Lower leg skin (tissue), 3 donors: ENCODE results near the gene HOXC4.

ENCODE experiments used
- POLR2A ChIP-seq, 2 donors: fragments of 450-650 bp; IDR thresholded peaks; one replicate each; pipeline ENCODE4 v1.6.1; 2016 to 2017; ENCODE audit warnings: antibody characterized with exemption in 2 of 2, mild to moderate bottlenecking in 1 of 2, moderate library complexity in 1 of 2
- TF ChIP-seq, protein P1 (sequence below), 3 donors: fragments of 450-650 bp; IDR thresholded peaks; one replicate each; pipeline ENCODE4 v1.5.1; 2016; ENCODE audit warnings: antibody characterized with exemption in 3 of 3, mild to moderate bottlenecking in 3 of 3, moderate library complexity in 2 of 3

DNA sequence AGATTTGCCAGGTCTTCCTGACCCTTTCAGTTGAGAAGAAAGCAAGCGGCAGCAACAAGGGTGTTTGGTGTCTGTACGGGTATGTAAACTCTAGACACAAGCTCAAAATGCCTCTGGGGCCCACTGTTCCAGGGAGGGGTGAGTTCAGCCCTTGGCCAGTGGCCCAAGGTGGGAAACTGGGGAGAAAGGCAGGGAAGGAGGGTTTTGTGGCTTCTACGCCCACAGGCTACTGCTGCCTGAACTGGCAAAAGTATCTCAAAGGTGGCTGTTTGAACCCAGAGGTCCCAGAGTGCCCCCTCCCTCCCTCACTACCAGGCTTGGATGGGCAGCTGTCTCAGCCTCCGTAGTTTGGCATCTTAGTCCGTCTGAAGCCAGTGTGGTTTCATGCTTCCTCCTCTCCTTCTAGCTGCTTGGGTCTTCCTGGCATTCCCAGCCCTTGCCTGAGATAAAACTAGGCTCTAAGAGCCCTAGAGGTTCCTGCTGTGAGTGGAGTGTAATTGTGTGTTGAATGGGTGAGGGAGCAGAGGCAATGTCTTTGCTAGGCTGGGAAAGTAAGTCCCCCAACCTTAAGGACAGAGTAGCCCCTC is 15.3 kb upstream of the HOXC4 start:
- TF ChIP-seq, protein P1, sequence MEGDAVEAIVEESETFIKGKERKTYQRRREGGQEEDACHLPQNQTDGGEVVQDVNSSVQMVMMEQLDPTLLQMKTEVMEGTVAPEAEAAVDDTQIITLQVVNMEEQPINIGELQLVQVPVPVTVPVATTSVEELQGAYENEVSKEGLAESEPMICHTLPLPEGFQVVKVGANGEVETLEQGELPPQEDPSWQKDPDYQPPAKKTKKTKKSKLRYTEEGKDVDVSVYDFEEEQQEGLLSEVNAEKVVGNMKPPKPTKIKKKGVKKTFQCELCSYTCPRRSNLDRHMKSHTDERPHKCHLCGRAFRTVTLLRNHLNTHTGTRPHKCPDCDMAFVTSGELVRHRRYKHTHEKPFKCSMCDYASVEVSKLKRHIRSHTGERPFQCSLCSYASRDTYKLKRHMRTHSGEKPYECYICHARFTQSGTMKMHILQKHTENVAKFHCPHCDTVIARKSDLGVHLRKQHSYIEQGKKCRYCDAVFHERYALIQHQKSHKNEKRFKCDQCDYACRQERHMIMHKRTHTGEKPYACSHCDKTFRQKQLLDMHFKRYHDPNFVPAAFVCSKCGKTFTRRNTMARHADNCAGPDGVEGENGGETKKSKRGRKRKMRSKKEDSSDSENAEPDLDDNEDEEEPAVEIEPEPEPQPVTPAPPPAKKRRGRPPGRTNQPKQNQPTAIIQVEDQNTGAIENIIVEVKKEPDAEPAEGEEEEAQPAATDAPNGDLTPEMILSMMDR (IDR thresholded peaks at IDR 0.05), result no peak
- no peak for TF ChIP-seq POLR2A (IDR thresholded peaks at IDR 0.05)
